ENCODE data around the gene TBCEL. TPM values are rescaled to one million over a fixed set of nuclear protein-coding genes. Genes with fewer than 3 reads are reported as not detected.
A peak's percentile ranks its signal among the peaks of the same experiment; 100 is the strongest.

Gene TBCEL
- total and polyA plus RNA-seq, 2 donors, result 9.0 to 26.8 TPM

GRCh38 chr11:121048464-121049233, 24.7 kb downstream of the TBCEL start:
- WGBS, result over 99% methylated on average over 3 of the region's 3 CpGs
- H3K36me3 ChIP-seq (ENCODE audit: control insufficient read depth in 2 of 2, insufficient read depth in 2 of 2, low read length in 1 of 2), result peaks cover 0 to 15% of the 10 kb centered on the region in 2 donors
- no peaks in the 10 kb centered on the region for H3K9me3 ChIP-seq (ENCODE audit: control insufficient read depth in 2 of 2, insufficient read depth in 1 of 2, low read length in 1 of 2)
- no peak for DNase-seq (ENCODE audit: low read depth in 6 of 9, low spot score in 9 of 9)
- H3K27me3 ChIP-seq (ENCODE audit: control insufficient read depth in 2 of 2, insufficient read depth in 1 of 2, low read length in 1 of 2), result no peaks in the 10 kb centered on the region
- no peak overlapping the region for H3K27ac ChIP-seq (ENCODE audit: low read depth in 1 of 2, low read length in 1 of 2)
- H3K4me3 ChIP-seq (ENCODE audit: low read length in 2 of 2), result no peak overlapping the region
- H3K4me1 ChIP-seq (ENCODE audit: control insufficient read depth in 2 of 2, insufficient read depth in 2 of 2, low read length in 2 of 2), result no peaks in the 10 kb centered on the region

- WGBS, result 97% methylated on average over 4 of the region's 4 CpGs
- Histone ChIP-seq H3K4me3 (ENCODE audit: low read length in 2 of 2) (no peak overlapping the region), H3K27me3 (ENCODE audit: control insufficient read depth in 2 of 2, insufficient read depth in 1 of 2, low read length in 1 of 2) (no peaks in the 10 kb centered on the region), H3K36me3 (ENCODE audit: control insufficient read depth in 2 of 2, insufficient read depth in 2 of 2, low read length in 1 of 2) (peaks cover 0 to 29% of the 10 kb centered on the region in 2 donors), H3K27ac (ENCODE audit: low read depth in 1 of 2, low read length in 1 of 2) (no peak overlapping the region), H3K9me3 (ENCODE audit: control insufficient read depth in 2 of 2, insufficient read depth in 1 of 2, low read length in 1 of 2) (no peaks in the 10 kb centered on the region), H3K4me1 (ENCODE audit: control insufficient read depth in 2 of 2, insufficient read depth in 2 of 2, low read length in 2 of 2) (no peaks in the 10 kb centered on the region)
- no peak for DNase-seq (ENCODE audit: low read depth in 6 of 9, low spot score in 9 of 9)
Measured at GRCh38 chr11:121053244-121053643, 29.3 kb downstream of the TBCEL start.

- Histone ChIP-seq H3K9me3 (ENCODE audit: control insufficient read depth in 2 of 2, insufficient read depth in 1 of 2, low read length in 1 of 2) (no peaks in the 10 kb centered on the region), H3K27me3 (ENCODE audit: control insufficient read depth in 2 of 2, insufficient read depth in 1 of 2, low read length in 1 of 2) (no peaks in the 10 kb centered on the region), H3K36me3 (ENCODE audit: control insufficient read depth in 2 of 2, insufficient read depth in 2 of 2, low read length in 1 of 2) (peaks cover 0 to 23% of the 10 kb centered on the region in 2 donors), H3K4me3 (ENCODE audit: low read length in 2 of 2) (no peak overlapping the region), H3K4me1 (ENCODE audit: control insufficient read depth in 2 of 2, insufficient read depth in 2 of 2, low read length in 2 of 2) (no peaks in the 10 kb centered on the region), H3K27ac (ENCODE audit: low read depth in 1 of 2, low read length in 1 of 2) (no peak overlapping the region)
- 97% methylated on average over 2 of the region's 2 CpGs for WGBS
- DNase-seq (ENCODE audit: low read depth in 6 of 9, low spot score in 9 of 9), result no peak
Measured at GRCh38 chr11:121054266-121054665, 30.4 kb downstream of the TBCEL start.

GRCh38 chr11:121055076-121055475, 31.2 kb downstream of the TBCEL start:
- H3K9me3 ChIP-seq (ENCODE audit: control insufficient read depth in 2 of 2, insufficient read depth in 1 of 2, low read length in 1 of 2), result no peaks in the 10 kb centered on the region
- H3K4me1 ChIP-seq (ENCODE audit: control insufficient read depth in 2 of 2, insufficient read depth in 2 of 2, low read length in 2 of 2), result no peaks in the 10 kb centered on the region
- DNase-seq (ENCODE audit: low read depth in 6 of 9, low spot score in 9 of 9), result no peak
- WGBS, result 98% methylated on average over 3 of the region's 3 CpGs
- H3K27me3 ChIP-seq (ENCODE audit: control insufficient read depth in 2 of 2, insufficient read depth in 1 of 2, low read length in 1 of 2), result no peaks in the 10 kb centered on the region
- H3K4me3 ChIP-seq (ENCODE audit: low read length in 2 of 2), result no peak overlapping the region
- peaks cover 0 to 26% of the 10 kb centered on the region in 2 donors for H3K36me3 ChIP-seq (ENCODE audit: control insufficient read depth in 2 of 2, insufficient read depth in 2 of 2, low read length in 1 of 2)
- H3K27ac ChIP-seq (ENCODE audit: low read depth in 1 of 2, low read length in 1 of 2), result no peak overlapping the region

GRCh38 chr11:121057922-121058321, 34.0 kb downstream of the TBCEL start:
- Histone ChIP-seq H3K27ac (ENCODE audit: low read depth in 1 of 2, low read length in 1 of 2) (no peak overlapping the region), H3K4me1 (ENCODE audit: control insufficient read depth in 2 of 2, insufficient read depth in 2 of 2, low read length in 2 of 2) (no peaks in the 10 kb centered on the region), H3K36me3 (ENCODE audit: control insufficient read depth in 2 of 2, insufficient read depth in 2 of 2, low read length in 1 of 2) (peaks cover 0 to 26% of the 10 kb centered on the region in 2 donors), H3K9me3 (ENCODE audit: control insufficient read depth in 2 of 2, insufficient read depth in 1 of 2, low read length in 1 of 2) (no peaks in the 10 kb centered on the region), H3K27me3 (ENCODE audit: control insufficient read depth in 2 of 2, insufficient read depth in 1 of 2, low read length in 1 of 2) (no peaks in the 10 kb centered on the region), H3K4me3 (ENCODE audit: low read length in 2 of 2) (no peak overlapping the region)
- WGBS, result 92% methylated on average over 4 of the region's 4 CpGs
- no peak for DNase-seq (ENCODE audit: low read depth in 6 of 9, low spot score in 9 of 9)

GRCh38 chr11:121058941-121059340, 35.0 kb downstream of the TBCEL start:
- Histone ChIP-seq H3K36me3 (ENCODE audit: control insufficient read depth in 2 of 2, insufficient read depth in 2 of 2, low read length in 1 of 2) (peaks cover 0 to 20% of the 10 kb centered on the region in 2 donors), H3K27ac (ENCODE audit: low read depth in 1 of 2, low read length in 1 of 2) (no peak overlapping the region), H3K9me3 (ENCODE audit: control insufficient read depth in 2 of 2, insufficient read depth in 1 of 2, low read length in 1 of 2) (no peaks in the 10 kb centered on the region), H3K4me3 (ENCODE audit: low read length in 2 of 2) (no peak overlapping the region), H3K4me1 (ENCODE audit: control insufficient read depth in 2 of 2, insufficient read depth in 2 of 2, low read length in 2 of 2) (no peaks in the 10 kb centered on the region), H3K27me3 (ENCODE audit: control insufficient read depth in 2 of 2, insufficient read depth in 1 of 2, low read length in 1 of 2) (no peaks in the 10 kb centered on the region)
- no peak for DNase-seq (ENCODE audit: low read depth in 6 of 9, low spot score in 9 of 9)
- 97% methylated on average over 3 of the region's 3 CpGs for WGBS

- no peaks in the 10 kb centered on the region for H3K9me3 ChIP-seq (ENCODE audit: control insufficient read depth in 2 of 2, insufficient read depth in 1 of 2, low read length in 1 of 2)
- no peaks in the 10 kb centered on the region for H3K4me1 ChIP-seq (ENCODE audit: control insufficient read depth in 2 of 2, insufficient read depth in 2 of 2, low read length in 2 of 2)
- H3K27ac ChIP-seq (ENCODE audit: low read depth in 1 of 2, low read length in 1 of 2), result no peak overlapping the region
- WGBS, result 97% methylated on average over 3 of the region's 3 CpGs
- H3K36me3 ChIP-seq (ENCODE audit: control insufficient read depth in 2 of 2, insufficient read depth in 2 of 2, low read length in 1 of 2), result peaks cover 0 to 22% of the 10 kb centered on the region in 2 donors
- no peaks in the 10 kb centered on the region for H3K27me3 ChIP-seq (ENCODE audit: control insufficient read depth in 2 of 2, insufficient read depth in 1 of 2, low read length in 1 of 2)
- no peak overlapping the region for H3K4me3 ChIP-seq (ENCODE audit: low read length in 2 of 2)
- no peak for DNase-seq (ENCODE audit: low read depth in 6 of 9, low spot score in 9 of 9)
Measured at GRCh38 chr11:121059605-121060004, 35.7 kb downstream of the TBCEL start.

GRCh38 chr11:121063728-121064127, 39.8 kb downstream of the TBCEL start:
- H3K4me3 ChIP-seq (ENCODE audit: low read length in 2 of 2), result no peak overlapping the region
- H3K36me3 ChIP-seq (ENCODE audit: control insufficient read depth in 2 of 2, insufficient read depth in 2 of 2, low read length in 1 of 2), result peaks cover 0 to 17% of the 10 kb centered on the region in 2 donors
- WGBS, result 97% methylated on average over 2 of the region's 2 CpGs
- H3K27ac ChIP-seq (ENCODE audit: low read depth in 1 of 2, low read length in 1 of 2), result no peak overlapping the region
- no peaks in the 10 kb centered on the region for H3K4me1 ChIP-seq (ENCODE audit: control insufficient read depth in 2 of 2, insufficient read depth in 2 of 2, low read length in 2 of 2)
- H3K9me3 ChIP-seq (ENCODE audit: control insufficient read depth in 2 of 2, insufficient read depth in 1 of 2, low read length in 1 of 2), result no peaks in the 10 kb centered on the region
- H3K27me3 ChIP-seq (ENCODE audit: control insufficient read depth in 2 of 2, insufficient read depth in 1 of 2, low read length in 1 of 2), result no peaks in the 10 kb centered on the region
- peak in 1 of 9 donors; percentile 4 for DNase-seq (ENCODE audit: low read depth in 6 of 9, low spot score in 9 of 9)

GRCh38 chr11:121066623-121067022, 42.7 kb downstream of the TBCEL start:
- peaks cover 0 to 19% of the 10 kb centered on the region in 2 donors for H3K36me3 ChIP-seq (ENCODE audit: control insufficient read depth in 2 of 2, insufficient read depth in 2 of 2, low read length in 1 of 2)
- no peak overlapping the region for H3K4me3 ChIP-seq (ENCODE audit: low read length in 2 of 2)
- H3K9me3 ChIP-seq (ENCODE audit: control insufficient read depth in 2 of 2, insufficient read depth in 1 of 2, low read length in 1 of 2), result no peaks in the 10 kb centered on the region
- H3K4me1 ChIP-seq (ENCODE audit: control insufficient read depth in 2 of 2, insufficient read depth in 2 of 2, low read length in 2 of 2), result no peaks in the 10 kb centered on the region
- no peaks in the 10 kb centered on the region for H3K27me3 ChIP-seq (ENCODE audit: control insufficient read depth in 2 of 2, insufficient read depth in 1 of 2, low read length in 1 of 2)
- over 99% methylated on average over 3 of the region's 3 CpGs for WGBS
- H3K27ac ChIP-seq (ENCODE audit: low read depth in 1 of 2, low read length in 1 of 2), result no peak overlapping the region
- no peak for DNase-seq (ENCODE audit: low read depth in 6 of 9, low spot score in 9 of 9)

Measured in thymus (tissue), 11 donors.